Vagina (tissue), 2 donors: ENCODE data around the gene CXCL12. TPM values are rescaled to one million over a fixed set of nuclear protein-coding genes. Genes with fewer than 3 reads are reported as not detected.

Source experiments
- DNase-seq, 2 donors: peaks; one replicate each; pipeline ENCODE4 v3.0.0-alpha.2; 2017; ENCODE audit errors: extremely low spot score in 2 of 2
- H3K27ac ChIP-seq: fragments of 200-600 bp; sonication (generic); one replicate; pipeline ENCODE4 v1.5.1; 2019
- H3K27me3 ChIP-seq: fragments of 200-600 bp; sonication (generic); one replicate; pipeline ENCODE4 v1.5.1; 2019
- H3K36me3 ChIP-seq, 2 donors: fragments of 200-600 bp; sonication (generic); one replicate each; pipeline ENCODE4 v1.5.1; 2017 to 2019
- H3K4me1 ChIP-seq: fragments of 200-600 bp; sonication (generic); one replicate; pipeline ENCODE4 v1.5.1; 2019
- H3K4me3 ChIP-seq, 2 donors: fragments of 200-600 bp; sonication (generic); 1 replicate in 1 of 2; 2 replicates in 1 of 2; pipeline ENCODE4 v1.5.1; 2016 to 2019
- H3K9me3 ChIP-seq: fragments of 200-600 bp; sonication (generic); one replicate; pipeline ENCODE4 v1.5.1; 2019
- CTCF ChIP-seq, 3 experiments: fragments of 450-650 bp in 2 of 3; fragments of 200-600 bp in 1 of 3; sonication (generic) in 1 of 3; IDR thresholded peaks; one replicate each; pipeline ENCODE4 v1.5.1; 2017 to 2019; ENCODE audit warnings: antibody characterized with exemption in 3 of 3, mild to moderate bottlenecking in 2 of 3, moderate library complexity in 2 of 3
- POLR2A ChIP-seq, 2 donors: fragments of 450-650 bp; IDR thresholded peaks; one replicate each; pipeline ENCODE4 v1.6.1; 2017; ENCODE audit warnings: antibody characterized with exemption in 2 of 2, mild to moderate bottlenecking in 2 of 2, moderate library complexity in 2 of 2
- POLR2AphosphoS5 ChIP-seq, 2 donors: sonication (generic); formaldehyde crosslinking; IDR thresholded peaks; one replicate each; pipeline ENCODE4 v1.9.0; 2017; ENCODE audit warnings: antibody characterized with exemption in 2 of 2, mild to moderate bottlenecking in 2 of 2, low read depth in 1 of 2; ENCODE audit not compliant: insufficient read depth in 1 of 2
- intact Hi-C: fragments of 100-400 bp; cut with DNase I; formaldehyde crosslinking; loops from one replicate; pipeline ENCODE4 v1.15.1; 2023
- total RNA-seq: library from RNA; depleted of rRNA; stranded (reverse); fragments of >200 nt; gene quantifications from one replicate; pipeline ENCODE4 v1.2.3, GENCODE V29; 2016

Gene CXCL12
- total RNA-seq, 1 donor from 2014 or later: 112 TPM

GRCh38 chr10:44397476-44398225 is 12.8 kb upstream of the CXCL12 start:
- Histone ChIP-seq H3K4me1 (peaks cover 29% of the 10 kb centered on the region), H3K4me3 (no peak overlapping the region), H3K27me3 (no peaks in the 10 kb centered on the region), H3K36me3 (no peaks in the 10 kb centered on the region), H3K27ac (no peak overlapping the region), H3K9me3 (no peaks in the 10 kb centered on the region)
- peak; percentile 55 to 76 for DNase-seq
- no peak for TF ChIP-seq POLR2A (IDR thresholded peaks at IDR 0.05)
- TF ChIP-seq POLR2AphosphoS5 (IDR thresholded peaks at IDR 0.05; ENCODE audit: insufficient read depth in 1 of 2, low read depth in 1 of 2): no peak
- TF ChIP-seq CTCF (IDR thresholded peaks at IDR 0.05): no peak
- intact Hi-C loops: no loop called here

- TF ChIP-seq POLR2AphosphoS5 (IDR thresholded peaks at IDR 0.05; ENCODE audit: insufficient read depth in 1 of 2, low read depth in 1 of 2) (no peak), POLR2A (IDR thresholded peaks at IDR 0.05) (no peak), CTCF (IDR thresholded peaks at IDR 0.05) (no peak)
- Histone ChIP-seq H3K4me3 (no peak overlapping the region), H3K4me1 (peaks cover 33% of the 10 kb centered on the region), H3K27me3 (no peaks in the 10 kb centered on the region), H3K9me3 (no peaks in the 10 kb centered on the region), H3K36me3 (no peaks in the 10 kb centered on the region), H3K27ac (no peak overlapping the region)
- peak; percentile 54 to 74 for DNase-seq
- intact Hi-C loops: no loop called here
These were observed 11.8 kb upstream of the CXCL12 start for GRCh38 chr10:44396671-44397191.

- Histone ChIP-seq H3K4me3 (no peak overlapping the region), H3K27me3 (no peaks in the 10 kb centered on the region), H3K36me3 (no peaks in the 10 kb centered on the region), H3K9me3 (no peaks in the 10 kb centered on the region), H3K4me1 (peaks cover 35% of the 10 kb centered on the region), H3K27ac (no peak overlapping the region)
- DNase-seq: peak; percentile 81 to 82
- intact Hi-C loops: no loop called here
- TF ChIP-seq CTCF (IDR thresholded peaks at IDR 0.05) (no peak), POLR2A (IDR thresholded peaks at IDR 0.05) (no peak), POLR2AphosphoS5 (IDR thresholded peaks at IDR 0.05; ENCODE audit: insufficient read depth in 1 of 2, low read depth in 1 of 2) (no peak)
These were observed 11.2 kb upstream of the CXCL12 start for GRCh38 chr10:44395902-44396670.

GRCh38 chr10:44395396-44395795 is 10.5 kb upstream of the CXCL12 start:
- peaks cover 42% of the 10 kb centered on the region for H3K4me1 ChIP-seq
- H3K36me3 ChIP-seq: no peaks in the 10 kb centered on the region
- no peak overlapping the region for H3K4me3 ChIP-seq
- intact Hi-C loops: no loop called here
- no peaks in the 10 kb centered on the region for H3K9me3 ChIP-seq
- H3K27ac ChIP-seq: no peak overlapping the region
- DNase-seq: peak in 1 of 2 donors; percentile 58
- no peaks in the 10 kb centered on the region for H3K27me3 ChIP-seq
- TF ChIP-seq CTCF (IDR thresholded peaks at IDR 0.05) (no peak), POLR2A (IDR thresholded peaks at IDR 0.05) (no peak), POLR2AphosphoS5 (IDR thresholded peaks at IDR 0.05; ENCODE audit: insufficient read depth in 1 of 2, low read depth in 1 of 2) (no peak)
